Measurements from ENCODE around the gene RER1.

Gene RER1

DNA sequence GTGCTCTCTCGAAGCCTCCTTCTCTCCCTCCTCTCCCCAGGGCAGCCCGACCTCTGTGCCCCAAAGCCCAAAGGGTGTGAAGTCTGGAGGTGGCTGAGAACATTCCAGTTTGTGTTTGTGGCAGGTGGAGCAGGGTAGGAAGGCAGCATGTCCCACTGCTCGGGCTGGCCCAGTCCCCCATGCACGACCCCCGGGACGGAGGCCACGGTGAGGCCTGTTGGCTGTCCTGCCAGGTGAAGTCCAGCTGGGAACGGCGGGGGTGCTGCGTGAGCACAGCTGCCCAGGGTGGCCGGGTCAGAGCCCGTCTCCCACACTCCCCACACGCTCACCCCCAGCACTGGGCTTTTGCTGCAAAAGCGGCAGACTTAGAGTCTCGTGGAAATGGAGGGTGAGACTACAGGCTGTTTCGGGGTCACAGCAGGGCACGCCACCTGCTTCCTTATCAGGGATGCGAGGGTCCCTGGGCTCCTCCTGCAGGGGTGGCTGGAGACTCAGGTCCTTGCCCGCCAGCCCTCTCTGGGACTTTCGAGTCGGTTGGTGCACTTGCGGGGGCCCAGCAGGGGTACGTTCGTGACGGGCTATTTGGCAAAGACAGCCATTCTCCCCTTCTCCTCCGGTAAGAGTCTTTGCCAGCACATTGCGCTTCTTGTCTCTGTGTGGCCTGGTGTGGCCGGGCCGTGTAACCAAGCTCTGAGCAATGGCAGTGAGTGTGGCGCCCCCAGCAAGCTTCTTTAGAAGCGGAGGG lies 40.6 kb upstream of the RER1 start:
- no peaks in the 10 kb centered on the region; the same call in 1 of the 2 replicates for H4K20me1 ChIP-seq (ENCODE audit: insufficient read depth, low read length)
- H3K27ac ChIP-seq (ENCODE audit: low read length), result no peak overlapping the region
- no peaks in the 10 kb centered on the region for H3K79me2 ChIP-seq (ENCODE audit: insufficient read depth, low read length)
- no peaks in the 10 kb centered on the region for H3K36me3 ChIP-seq (ENCODE audit: insufficient read depth, low read length)
- TF ChIP-seq EZH2 (IDR thresholded peaks at IDR 0.05; ENCODE audit: borderline replicate concordance, low read depth, low read length, severe bottlenecking), result no peak
- TF ChIP-seq, protein P1, sequence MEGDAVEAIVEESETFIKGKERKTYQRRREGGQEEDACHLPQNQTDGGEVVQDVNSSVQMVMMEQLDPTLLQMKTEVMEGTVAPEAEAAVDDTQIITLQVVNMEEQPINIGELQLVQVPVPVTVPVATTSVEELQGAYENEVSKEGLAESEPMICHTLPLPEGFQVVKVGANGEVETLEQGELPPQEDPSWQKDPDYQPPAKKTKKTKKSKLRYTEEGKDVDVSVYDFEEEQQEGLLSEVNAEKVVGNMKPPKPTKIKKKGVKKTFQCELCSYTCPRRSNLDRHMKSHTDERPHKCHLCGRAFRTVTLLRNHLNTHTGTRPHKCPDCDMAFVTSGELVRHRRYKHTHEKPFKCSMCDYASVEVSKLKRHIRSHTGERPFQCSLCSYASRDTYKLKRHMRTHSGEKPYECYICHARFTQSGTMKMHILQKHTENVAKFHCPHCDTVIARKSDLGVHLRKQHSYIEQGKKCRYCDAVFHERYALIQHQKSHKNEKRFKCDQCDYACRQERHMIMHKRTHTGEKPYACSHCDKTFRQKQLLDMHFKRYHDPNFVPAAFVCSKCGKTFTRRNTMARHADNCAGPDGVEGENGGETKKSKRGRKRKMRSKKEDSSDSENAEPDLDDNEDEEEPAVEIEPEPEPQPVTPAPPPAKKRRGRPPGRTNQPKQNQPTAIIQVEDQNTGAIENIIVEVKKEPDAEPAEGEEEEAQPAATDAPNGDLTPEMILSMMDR (IDR thresholded peaks at IDR 0.05; ENCODE audit: borderline replicate concordance, extremely low read depth, low read length, poor library complexity, severe bottlenecking), result no peak
- H3K4me2 ChIP-seq (ENCODE audit: insufficient read depth, low read length), result no peak overlapping the region
- DNase-seq, result no peak
- H3K4me3 ChIP-seq (ENCODE audit: low read depth in 1 of 2, low read length in 2 of 2), result no peak overlapping the region
- no peak overlapping the region for H2AFZ ChIP-seq (ENCODE audit: low read depth, low read length)
- H3K9ac ChIP-seq (ENCODE audit: low read depth, low read length), result no peak overlapping the region
- H3K27me3 ChIP-seq (ENCODE audit: insufficient read depth, low read length, poor library complexity), result no peaks in the 10 kb centered on the region
- no peaks in the 10 kb centered on the region for H3K4me1 ChIP-seq (ENCODE audit: insufficient read depth, low read length)
- ATAC-seq (ENCODE audit: insufficient read depth, low read depth), result no peak
- no peaks in the 10 kb centered on the region for H3K9me3 ChIP-seq (ENCODE audit: insufficient read depth, low read length, severe bottlenecking)

DNA sequence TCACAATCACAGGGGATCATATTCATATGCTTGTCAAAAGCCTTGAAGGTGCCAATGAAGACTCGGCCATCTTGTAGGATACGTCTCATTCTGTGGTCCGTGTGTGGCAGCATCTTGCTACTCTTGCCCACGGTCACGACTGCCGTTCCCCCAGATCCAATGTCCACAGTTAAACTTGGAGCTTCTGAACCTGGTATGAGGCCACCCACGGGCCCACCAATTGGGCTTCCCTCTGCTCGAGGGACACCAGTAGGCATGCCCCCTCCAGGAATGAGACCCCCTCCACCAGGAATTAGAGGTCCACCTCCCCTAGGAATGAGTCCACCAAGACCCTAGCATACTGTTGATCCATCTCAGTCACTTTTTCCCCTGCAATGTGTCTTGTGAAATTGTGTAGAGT lies 39.9 kb upstream of the RER1 start:
- no peak overlapping the region for H3K27ac ChIP-seq (ENCODE audit: low read length)
- no peaks in the 10 kb centered on the region for H3K27me3 ChIP-seq (ENCODE audit: insufficient read depth, low read length, poor library complexity)
- ATAC-seq (ENCODE audit: insufficient read depth, low read depth) (no peak), DNase-seq (no peak)
- no peak overlapping the region for H2AFZ ChIP-seq (ENCODE audit: low read depth, low read length)
- no peaks in the 10 kb centered on the region for H3K9me3 ChIP-seq (ENCODE audit: insufficient read depth, low read length, severe bottlenecking)
- no peaks in the 10 kb centered on the region; the same call in 1 of the 2 replicates for H4K20me1 ChIP-seq (ENCODE audit: insufficient read depth, low read length)
- no peak overlapping the region for H3K4me3 ChIP-seq (ENCODE audit: low read depth in 1 of 2, low read length in 2 of 2)
- H3K4me2 ChIP-seq (ENCODE audit: insufficient read depth, low read length), result no peak overlapping the region
- TF ChIP-seq, protein P1 (IDR thresholded peaks at IDR 0.05; ENCODE audit: borderline replicate concordance, extremely low read depth, low read length, poor library complexity, severe bottlenecking), result no peak
- TF ChIP-seq EZH2 (IDR thresholded peaks at IDR 0.05; ENCODE audit: borderline replicate concordance, low read depth, low read length, severe bottlenecking), result no peak
- H3K79me2 ChIP-seq (ENCODE audit: insufficient read depth, low read length), result no peaks in the 10 kb centered on the region
- H3K4me1 ChIP-seq (ENCODE audit: insufficient read depth, low read length), result no peaks in the 10 kb centered on the region
- H3K9ac ChIP-seq (ENCODE audit: low read depth, low read length), result no peak overlapping the region
- H3K36me3 ChIP-seq (ENCODE audit: insufficient read depth, low read length), result no peaks in the 10 kb centered on the region

DNA sequence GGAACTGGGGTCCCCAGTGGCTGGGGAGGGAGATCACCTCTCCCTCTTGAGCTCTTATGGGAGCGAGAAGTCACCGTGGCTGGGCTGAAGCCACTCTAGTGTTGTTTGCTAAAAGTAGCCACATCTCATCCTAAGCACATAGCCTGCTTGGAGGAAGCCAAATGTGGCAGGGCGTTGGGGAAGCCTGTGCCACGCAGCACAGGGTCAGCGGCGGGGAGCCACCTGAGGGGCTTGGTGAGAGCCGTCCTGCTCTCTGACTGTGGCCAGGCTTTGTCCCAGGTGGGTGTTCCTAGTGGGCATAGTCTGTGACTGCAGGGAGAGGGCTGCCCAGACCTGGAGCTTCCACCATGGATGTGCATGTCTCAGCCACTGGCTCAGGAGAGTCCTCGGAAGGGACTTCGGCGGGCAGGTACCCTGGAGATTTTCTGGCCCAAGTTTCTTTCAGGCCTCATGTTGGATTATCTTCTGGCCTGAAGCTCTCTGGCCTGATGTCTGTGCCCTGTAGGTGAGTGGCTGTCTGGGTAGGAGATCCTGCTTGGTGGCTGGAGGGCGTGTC lies 39.2 kb upstream of the RER1 start:
- Histone ChIP-seq H3K27ac (ENCODE audit: low read length) (no peak overlapping the region), H3K4me3 (ENCODE audit: low read depth in 1 of 2, low read length in 2 of 2) (no peak overlapping the region), H3K9me3 (ENCODE audit: insufficient read depth, low read length, severe bottlenecking) (no peaks in the 10 kb centered on the region), H3K4me2 (ENCODE audit: insufficient read depth, low read length) (no peak overlapping the region), H3K36me3 (ENCODE audit: insufficient read depth, low read length) (no peaks in the 10 kb centered on the region), H3K27me3 (ENCODE audit: insufficient read depth, low read length, poor library complexity) (no peaks in the 10 kb centered on the region), H2AFZ (ENCODE audit: low read depth, low read length) (no peak overlapping the region), H3K79me2 (ENCODE audit: insufficient read depth, low read length) (no peaks in the 10 kb centered on the region), H4K20me1 (ENCODE audit: insufficient read depth, low read length) (no peaks in the 10 kb centered on the region; the same call in 1 of the 2 replicates), H3K4me1 (ENCODE audit: insufficient read depth, low read length) (no peaks in the 10 kb centered on the region), H3K9ac (ENCODE audit: low read depth, low read length) (no peak overlapping the region)
- TF ChIP-seq, protein P1 (IDR thresholded peaks at IDR 0.05; ENCODE audit: borderline replicate concordance, extremely low read depth, low read length, poor library complexity, severe bottlenecking), result no peak
- TF ChIP-seq EZH2 (IDR thresholded peaks at IDR 0.05; ENCODE audit: borderline replicate concordance, low read depth, low read length, severe bottlenecking), result no peak
- ATAC-seq (ENCODE audit: insufficient read depth, low read depth) (no peak), DNase-seq (no peak)
